ENCODE results near the gene RAB28.

Gene RAB28

GRCh38 chr4:13509442-13509841, 25.3 kb upstream of the RAB28 start:
- no peak for DNase-seq (ENCODE audit: low spot score)

- DNase-seq (ENCODE audit: low spot score) = no peak
Measured at GRCh38 chr4:13504374-13504773, 20.2 kb upstream of the RAB28 start.

DNA sequence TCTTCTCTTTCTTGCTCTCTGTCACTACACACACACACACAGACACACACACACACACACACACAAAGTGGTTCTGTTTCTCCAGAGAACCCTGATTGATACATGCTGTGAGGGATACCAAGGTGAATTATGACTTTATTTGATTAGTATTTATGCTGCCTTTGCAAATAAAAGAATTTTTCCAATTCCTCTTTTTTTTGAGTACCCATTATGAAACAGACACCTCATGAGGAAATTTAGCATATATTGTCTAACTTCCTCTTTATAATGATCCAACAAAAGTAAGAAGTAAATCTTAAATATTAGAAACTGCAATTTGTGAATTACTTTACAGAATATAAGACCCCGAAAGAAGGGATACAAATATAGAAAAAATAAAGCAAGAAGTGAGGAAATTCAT, 14.3 kb upstream of the RAB28 start:
- no peak for DNase-seq (ENCODE audit: low spot score)

DNA sequence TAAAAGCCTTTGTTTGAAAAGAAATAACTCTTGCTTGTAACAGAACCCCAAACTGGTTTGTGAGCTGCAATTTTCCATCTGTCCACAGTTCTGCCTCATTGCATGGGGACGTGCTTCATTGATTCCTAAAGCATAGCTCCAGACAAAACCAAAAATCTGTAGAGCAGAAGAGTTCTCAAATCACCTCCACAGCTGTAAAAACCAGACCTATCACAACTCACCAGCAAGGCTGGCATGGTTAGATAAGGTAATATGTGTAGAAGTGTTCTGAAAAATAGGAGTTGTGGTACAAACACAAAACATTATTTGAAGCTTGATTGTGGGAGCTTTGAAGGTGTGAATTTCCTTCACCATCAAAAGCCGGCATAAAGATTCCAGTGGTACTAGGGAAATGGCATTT, 12.5 kb upstream of the RAB28 start:
- DNase-seq (ENCODE audit: low spot score) = no peak

DNA sequence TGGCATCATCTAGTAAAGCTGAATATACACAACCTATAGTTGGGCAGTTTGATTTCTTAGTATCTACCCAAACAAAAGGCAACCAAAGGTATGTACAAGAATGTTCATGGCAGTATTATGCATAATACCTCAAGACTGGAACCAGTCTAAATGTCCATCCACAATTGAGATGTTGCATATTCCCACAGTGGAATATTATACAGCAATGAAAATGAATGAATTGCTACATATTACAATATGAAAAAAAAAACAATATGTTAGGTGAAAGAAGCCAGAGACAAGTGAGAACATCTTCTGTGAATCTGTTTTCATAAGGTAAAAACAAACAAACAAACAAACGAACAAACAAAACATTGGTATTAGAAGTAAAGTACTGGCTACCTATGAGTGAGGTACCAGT, 11.6 kb upstream of the RAB28 start:
- no peak for DNase-seq (ENCODE audit: low spot score)

DNA sequence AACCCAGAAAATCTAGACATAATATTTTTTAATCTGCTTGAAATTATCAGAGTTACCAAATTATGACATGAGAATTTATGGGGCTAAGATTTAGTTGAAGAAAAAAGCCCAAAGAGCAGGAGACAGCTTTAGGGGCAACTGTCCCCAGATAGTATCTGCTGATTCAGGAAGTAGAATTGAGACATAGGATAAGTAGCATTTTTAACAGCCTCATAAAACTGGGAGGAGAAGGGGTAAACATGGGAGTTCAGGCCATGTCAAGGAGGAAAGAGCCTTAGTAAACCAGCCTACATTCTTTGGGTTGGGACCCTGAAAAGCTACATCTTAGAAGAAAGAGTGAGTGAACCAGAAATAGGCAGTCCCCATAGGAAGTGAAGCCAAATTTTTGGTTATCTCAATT, 9.7 kb upstream of the RAB28 start:
- DNase-seq (ENCODE audit: low spot score) = no peak

DNA sequence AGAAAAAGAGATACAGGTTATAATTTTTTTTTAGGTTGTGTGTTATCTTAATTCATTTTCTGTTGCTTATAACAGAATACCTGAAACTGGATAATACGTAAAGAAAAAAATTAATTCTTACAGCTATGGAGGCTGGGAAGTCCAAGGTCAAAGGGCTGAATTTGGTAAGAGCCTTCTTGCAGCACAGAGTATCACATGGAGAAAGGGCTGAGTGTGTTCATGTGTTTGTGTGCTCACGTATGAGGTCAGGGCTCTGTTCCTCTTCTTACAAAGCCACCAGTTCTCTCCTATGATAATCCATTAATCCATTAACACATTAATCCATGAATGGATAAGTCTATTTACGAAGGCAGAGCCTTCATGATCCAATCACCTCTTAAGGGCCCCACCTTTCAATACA, 8.6 kb upstream of the RAB28 start:
- DNase-seq (ENCODE audit: low spot score) = no peak

DNA sequence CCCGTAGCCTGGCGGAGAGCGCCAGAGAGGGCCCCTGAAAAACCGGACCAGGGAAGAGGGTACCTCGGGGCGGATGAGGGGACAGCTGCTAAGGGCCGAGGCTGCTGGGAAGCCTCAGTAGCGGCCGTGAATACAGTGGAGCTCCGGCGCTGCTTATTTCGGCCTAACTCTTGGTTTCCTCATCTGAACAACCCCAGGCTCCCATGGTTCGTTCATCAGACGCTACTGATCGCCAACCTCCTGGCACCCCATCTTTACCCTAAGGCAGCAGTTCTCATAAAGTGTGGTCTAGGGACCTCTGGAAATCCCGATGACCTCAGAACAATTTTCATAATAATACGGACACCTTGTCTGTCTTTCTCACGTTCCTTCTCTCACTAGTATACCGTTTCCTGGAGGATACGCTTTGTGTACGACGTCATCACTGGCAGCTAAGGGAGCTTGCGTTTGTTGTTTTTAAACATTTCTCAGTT, 645 bp upstream of the RAB28 start:
- no peak for DNase-seq (ENCODE audit: low spot score)

GRCh38 chr4:13483768-13484121, 395 bp downstream of the RAB28 start:
- DNase-seq (ENCODE audit: low spot score) = no peak

GRCh38 chr4:13483136-13483767, 888 bp downstream of the RAB28 start:
- DNase-seq (ENCODE audit: low spot score) = no peak

DNA sequence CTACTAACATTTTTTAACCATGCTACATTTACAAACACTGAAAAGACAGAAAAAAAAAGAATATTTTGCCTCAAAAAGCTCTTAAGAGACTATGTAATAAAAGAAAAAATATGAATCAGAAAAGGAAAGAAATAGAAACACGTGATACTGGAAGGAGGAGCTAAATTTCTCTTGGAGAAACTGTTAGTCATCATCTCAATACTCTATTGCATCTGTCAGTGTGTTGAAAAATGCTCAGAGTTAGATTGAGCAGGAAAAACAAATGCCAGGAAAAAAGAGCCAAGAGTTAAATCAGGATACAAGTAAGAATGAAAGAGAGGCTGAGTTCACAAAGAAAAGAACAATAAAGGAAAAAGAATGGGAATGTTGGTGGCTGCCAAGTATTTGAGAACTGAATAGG, 2.6 kb downstream of the RAB28 start:
- DNase-seq (ENCODE audit: low spot score) = no peak

DNA sequence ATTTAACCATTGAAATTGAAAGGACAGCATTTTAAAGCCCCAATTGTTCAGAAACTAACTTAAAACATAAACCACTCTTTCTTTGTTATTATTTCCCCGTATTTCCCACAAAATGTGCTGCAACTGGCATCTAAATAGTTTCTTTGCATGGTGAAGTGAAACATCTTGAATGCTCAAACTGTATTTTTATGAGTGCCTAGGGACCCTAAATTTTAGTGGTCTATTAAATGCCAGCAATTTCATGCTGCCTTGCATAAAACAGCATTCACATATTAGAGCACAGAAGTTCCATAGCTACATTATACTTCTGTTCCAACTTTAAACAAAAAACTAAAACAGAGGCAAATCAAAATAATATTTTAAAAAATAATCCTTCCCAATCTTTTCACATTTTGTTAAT, 5.4 kb downstream of the RAB28 start:
- DNase-seq (ENCODE audit: low spot score) = no peak

DNA sequence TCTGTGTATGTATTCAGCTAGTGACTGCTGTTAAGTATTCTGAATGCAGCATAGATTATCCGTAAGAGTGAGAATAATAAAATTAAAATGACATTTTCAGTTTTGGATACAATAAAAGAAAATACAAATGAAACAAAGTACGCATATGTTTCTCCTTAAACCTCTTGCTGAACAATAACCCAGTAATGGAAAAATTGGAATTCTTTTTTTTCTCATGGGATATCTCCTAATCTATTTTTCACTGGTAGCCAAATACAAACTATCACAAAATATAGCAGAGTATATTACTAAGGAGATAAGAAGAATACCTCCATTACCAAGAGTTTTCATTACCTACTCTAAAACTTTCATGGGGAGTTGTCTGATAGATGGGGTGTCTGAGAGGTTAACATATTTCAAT, 6.0 kb downstream of the RAB28 start:
- DNase-seq (ENCODE audit: low spot score) = no peak

DNA sequence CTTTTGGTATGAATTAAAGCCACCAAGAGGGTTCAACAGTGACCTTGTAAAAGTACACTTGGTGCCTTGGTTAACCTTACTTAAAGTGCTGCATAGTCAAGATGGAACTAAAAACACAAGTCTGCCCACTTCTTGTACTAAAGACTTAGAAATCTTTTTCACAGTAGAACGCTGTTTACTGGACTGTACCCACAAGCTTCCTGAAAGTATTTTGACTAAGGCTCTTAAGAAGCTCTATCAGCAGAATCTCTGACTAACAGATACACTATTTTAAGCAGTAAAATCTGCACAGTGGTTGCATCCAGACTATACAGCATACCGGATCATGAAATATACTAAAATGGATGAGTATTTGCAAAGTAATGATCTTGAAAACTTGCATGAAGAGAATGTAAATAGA, 7.2 kb downstream of the RAB28 start:
- no peak for DNase-seq (ENCODE audit: low spot score)

DNA sequence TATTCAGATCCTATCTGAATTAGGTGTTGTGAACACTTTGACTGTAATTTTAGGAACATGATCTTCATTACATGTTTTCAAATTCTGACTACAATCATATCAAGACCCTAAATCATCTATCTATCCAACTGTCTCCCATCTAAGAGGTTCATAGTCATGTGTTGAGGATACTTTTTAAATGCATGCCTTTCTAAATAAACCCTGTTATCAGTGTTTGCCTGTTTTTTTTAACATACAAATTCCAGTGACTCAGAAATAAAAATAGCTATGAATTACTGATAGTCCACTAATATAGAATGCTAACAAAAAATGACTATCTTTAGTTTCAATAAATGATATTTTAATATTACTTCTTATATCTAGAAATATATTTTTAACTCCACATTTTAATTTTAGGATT, 8.0 kb downstream of the RAB28 start:
- no peak for DNase-seq (ENCODE audit: low spot score)

DNA sequence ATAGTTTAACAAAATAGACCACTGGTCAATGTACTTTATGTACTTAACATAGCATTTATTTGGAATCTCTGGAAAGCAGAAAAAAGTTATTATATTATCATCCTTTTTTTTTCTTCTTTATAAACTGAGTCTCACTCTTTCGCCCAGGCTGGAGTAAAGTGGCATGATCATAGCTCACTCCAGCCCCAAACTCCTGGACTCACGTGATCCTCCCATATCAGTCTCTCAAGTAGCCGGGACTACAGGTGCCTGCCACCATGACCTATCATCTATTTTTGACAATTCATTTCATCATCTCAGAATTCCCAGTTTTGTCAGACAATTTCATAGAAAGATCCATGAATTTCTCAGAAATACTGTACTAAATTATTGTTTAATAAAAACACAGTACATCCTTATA, 12.7 kb downstream of the RAB28 start:
- DNase-seq (ENCODE audit: low spot score) = no peak

- no peak for DNase-seq (ENCODE audit: low spot score)
Measured at GRCh38 chr4:13470379-13470778, 13.8 kb downstream of the RAB28 start.

GRCh38 chr4:13464973-13465372, 19.2 kb downstream of the RAB28 start:
- no peak for DNase-seq (ENCODE audit: low spot score)

- DNase-seq (ENCODE audit: low spot score) = no peak
Measured at GRCh38 chr4:13464543-13464942, 19.6 kb downstream of the RAB28 start.

DNA sequence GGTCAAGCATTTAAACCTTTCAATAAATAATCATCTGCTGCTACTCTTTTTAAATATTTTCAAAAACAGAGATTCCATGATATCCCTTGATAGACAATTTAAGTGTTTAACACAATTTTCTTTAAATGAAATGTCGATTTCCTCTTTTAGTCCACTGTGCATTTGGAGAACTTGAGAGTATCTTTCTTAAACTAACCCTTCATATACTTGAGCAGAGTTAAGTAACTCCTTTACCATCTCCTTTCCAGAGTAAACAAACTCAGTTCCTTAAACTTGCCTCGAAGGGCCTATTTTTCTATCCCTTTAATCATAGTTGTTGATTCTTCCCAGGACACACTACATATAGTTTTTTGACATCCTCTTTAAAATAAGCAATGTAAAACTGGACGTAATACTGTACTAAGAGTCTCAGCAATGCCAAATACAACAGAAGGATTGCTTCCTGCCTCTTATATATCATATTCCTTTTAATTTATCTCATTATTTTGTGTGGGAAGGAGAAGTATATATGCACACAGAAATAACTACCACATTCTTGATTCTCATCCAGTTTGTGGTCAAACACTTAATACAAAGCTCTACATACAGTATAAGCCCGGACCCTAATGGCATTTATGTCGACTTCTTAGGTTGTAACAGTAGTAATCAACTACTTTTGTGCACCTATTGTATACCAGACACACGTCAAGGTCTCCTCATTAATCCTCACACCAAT, 22.8 kb downstream of the RAB28 start:
- no peak for DNase-seq (ENCODE audit: low spot score)

- no peak for DNase-seq (ENCODE audit: low spot score)
Measured at GRCh38 chr4:13455411-13455810, 28.7 kb downstream of the RAB28 start.

- DNase-seq (ENCODE audit: low spot score) = no peak
Measured at GRCh38 chr4:13454786-13455185, 29.4 kb downstream of the RAB28 start.

DNA sequence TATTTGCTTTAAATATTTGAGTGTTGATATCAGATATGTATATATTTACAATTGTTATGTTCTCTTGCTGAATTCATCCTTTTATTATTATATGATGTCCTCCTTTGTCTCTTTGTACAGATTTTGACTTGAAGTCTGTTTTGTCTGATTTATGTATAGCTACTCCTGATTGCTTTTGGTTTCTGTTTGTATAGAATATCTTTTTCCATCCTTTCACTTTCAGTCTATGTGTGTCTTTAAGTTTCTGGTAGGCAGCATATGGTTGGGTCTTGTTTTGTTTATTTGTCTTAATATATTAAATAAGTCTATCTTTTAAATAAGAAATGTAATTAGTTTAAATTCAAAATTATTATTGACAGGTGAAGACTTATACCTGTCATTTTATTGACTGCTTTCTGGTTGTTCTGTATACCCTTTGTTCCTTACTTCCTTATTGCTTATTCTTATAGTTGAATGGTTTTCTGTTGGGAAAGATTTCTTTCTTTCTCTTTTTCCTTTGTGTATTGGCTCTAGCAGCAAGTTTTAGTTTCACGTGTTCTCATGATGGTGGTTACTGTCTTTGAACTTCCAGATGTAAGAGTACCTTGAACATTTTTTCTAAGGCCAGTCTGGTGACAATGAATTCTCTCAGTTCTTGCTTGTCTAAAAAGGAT, 31.1 kb downstream of the RAB28 start:
- DNase-seq (ENCODE audit: low spot score) = no peak

DNA sequence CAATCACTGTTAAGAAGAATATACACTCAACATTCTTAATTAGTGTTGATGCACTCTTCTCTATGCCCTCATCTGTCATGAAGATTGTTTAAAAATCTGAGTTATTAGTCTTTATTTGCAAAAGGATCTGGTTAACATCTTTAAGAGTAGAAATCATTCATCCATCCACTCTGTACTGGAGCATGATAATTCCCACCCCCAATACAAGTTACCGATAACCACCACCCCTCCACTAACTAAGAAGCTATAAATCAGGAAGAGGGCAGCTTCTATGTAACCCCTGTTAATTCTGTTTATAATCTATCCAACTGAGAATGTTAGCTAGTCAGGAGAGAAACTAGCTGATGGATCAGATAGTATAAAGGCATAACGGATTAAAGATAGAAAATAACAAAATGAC, 34.5 kb downstream of the RAB28 start:
- DNase-seq (ENCODE audit: low spot score) = no peak
